G401.6 (cell line): ENCODE results near the gene OTOGL.
"Not testable (repeated sequence)": the region's sequence is repeated elsewhere in the genome, so short reads cannot be mapped to it uniquely, and the experiment has no call there.

Experiments used
- FAIRE-seq: peaks from 2 replicates; lab custom pipeline; 2012; peaks lifted over from hg19 to GRCh38; lab: Jason Lieb, UNC

The OTOGL gene

DNA sequence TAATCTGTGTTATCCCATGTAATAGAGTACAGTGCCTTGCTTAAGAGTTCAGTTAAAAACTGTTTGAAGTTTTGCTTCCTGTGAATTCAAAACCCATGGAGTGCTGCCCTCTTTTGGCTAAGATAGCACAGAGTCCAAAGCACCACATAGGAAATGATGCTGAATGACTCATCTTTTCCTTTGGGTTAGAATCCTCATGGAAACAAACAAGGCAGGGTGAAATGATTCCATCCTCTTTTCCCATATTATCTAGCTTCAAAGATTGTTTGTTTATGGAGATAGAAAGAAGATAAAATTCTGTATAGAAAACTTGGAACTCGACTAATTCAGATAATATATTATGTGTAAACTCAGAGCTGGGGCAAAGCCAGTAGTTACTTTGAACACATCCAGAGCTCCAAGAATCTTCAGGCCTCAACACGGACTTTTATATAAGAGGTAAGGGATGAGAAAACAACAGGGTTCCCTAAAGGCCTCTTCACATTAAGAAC, 87.4 kb downstream of the OTOGL start:
- peak; percentile 95 for FAIRE-seq

DNA sequence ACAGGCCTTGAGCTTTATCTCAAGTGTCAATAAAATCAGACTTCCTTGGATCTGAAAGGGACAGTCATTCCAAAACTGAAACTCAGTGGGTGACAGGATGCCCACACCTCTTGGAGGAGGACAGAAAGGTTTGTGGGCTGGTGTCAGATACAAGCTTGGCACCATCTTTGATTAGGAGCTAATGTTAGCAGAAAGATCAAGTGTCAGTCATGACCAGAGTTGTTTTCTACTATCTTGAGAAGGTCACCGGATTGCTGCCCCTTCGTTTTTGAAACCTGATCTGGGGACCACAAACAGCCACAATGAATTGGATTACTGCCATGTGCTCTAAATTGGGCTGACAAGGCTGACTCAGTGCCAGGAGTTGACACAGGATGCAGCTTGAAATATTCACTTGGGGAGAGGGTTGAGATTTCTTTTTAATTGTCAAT, 88.3 kb downstream of the OTOGL start:
- FAIRE-seq, result no peak

DNA sequence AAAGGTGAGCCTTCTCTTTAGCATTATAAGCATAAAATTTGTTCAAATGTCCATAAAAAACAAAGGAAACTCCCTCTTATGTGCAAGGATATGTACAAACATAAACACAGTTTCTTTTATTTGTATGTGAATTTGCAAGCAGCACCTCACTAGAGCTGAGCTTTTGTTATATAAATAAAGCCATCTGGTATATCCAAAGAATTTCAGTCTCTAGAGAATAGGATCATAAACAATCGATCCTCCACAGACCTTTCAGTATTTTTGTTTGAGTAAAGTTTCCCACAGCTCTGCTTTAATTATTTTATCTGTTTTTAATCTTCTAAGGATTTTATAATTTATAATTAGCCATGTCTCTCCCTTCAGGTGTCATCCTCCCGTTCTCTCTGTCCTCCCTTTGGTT, 89.2 kb downstream of the OTOGL start:
- no peak for FAIRE-seq

DNA sequence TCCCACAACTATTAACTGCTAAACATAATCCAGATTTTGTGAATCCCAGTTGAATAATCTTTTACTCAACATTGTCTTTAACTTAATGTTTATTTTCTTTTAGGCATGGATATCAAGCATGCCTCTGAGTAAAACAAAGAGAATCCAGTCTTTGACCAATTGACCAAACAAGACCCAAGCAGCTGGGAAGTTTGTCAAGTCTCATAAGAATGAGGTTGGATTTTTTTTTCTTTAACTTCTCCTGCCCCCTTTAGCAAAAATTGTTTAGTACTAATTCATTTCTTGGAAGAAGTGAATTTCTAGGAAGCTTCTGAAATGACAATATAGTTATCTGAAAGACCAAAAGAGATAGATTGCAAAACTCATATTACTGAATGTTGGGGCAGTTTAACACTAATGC, 89.9 kb downstream of the OTOGL start:
- no peak for FAIRE-seq

DNA sequence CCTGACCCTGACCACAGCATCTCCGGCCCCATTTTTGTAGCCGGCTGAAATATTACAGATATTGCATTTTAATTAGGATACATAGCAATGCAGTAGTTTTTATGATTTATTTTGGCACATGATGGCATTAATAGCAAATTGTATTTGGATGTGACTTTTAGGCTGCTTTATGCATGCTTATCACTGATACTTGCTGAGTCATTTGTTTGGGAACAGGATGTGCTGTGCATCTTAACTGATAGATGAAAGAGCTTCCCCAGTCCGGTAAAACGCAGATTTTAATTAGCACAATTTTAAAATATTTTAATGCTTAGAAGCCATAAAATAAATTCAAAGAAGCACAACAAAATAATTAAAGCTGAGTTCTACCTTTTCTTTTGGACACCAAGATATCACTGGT, 90.7 kb downstream of the OTOGL start:
- no peak for FAIRE-seq

DNA sequence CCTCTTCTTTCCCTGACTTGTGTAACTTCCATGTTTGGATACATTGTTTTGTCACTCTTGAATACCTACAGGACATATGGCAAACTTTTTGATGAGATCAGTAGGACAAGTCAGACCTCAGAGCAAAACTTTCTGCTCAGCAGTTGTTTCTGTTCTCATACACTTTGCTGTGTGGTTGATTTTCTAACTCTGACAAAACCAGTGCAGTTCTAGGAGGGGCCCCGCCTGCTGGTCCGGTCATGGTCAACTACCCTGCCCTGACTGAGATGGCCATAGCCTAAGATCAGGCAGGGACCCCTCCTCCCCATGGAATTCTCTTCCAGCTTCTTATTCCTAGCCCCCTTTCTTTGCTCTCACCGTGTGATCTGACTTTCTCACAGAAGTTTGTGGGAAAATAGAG, 92.8 kb downstream of the OTOGL start:
- no peak for FAIRE-seq

DNA sequence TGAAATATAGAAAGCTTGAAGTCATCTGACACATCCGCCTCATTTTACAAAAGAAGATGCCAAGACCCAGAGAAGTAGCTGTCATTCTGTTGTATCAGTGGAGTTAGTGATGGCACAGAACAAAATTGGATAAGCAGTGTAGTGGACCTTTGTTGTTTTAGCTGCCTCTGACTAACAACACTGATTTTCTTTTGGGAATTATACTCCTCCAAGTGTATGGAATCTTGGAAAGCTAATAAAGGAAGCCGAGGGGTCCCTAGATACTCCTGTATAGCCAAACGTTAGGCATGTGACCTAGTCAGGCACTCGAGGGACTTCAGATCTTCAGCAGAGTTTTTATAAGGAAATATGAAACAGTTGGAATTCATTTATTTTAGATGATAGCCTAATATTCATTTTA, 94.5 kb downstream of the OTOGL start:
- no peak for FAIRE-seq

DNA sequence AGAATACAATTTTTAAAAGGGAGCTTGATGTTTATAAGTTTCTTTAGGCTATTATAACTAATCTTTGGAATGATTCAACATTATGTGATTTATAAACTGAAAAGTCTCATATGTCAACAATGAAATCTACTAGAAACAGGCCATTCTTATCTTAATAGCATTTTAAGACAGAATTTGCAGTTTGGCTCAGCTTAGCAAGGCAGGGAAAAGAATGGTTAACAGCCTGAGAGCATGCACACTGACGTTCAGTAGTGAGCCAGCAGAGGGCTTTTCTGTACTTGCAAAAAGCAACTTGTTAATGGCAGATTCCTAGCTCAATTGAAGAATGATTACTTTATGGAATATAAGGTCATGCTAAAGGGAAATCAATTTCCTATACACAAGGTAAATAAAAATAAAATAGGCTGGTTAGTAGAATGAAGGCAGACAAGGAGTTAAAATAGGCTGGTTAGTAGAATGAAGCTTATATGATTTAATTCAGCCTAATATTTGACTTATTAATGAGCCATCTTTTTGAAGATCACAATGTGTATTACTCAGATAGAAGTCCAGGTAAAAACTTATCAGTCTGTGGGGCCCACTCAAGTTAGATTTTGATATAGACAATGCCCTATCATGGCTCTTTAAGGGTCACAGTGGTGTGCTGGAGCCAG, 95.9 kb downstream of the OTOGL start:
- FAIRE-seq, result peak; percentile 90

DNA sequence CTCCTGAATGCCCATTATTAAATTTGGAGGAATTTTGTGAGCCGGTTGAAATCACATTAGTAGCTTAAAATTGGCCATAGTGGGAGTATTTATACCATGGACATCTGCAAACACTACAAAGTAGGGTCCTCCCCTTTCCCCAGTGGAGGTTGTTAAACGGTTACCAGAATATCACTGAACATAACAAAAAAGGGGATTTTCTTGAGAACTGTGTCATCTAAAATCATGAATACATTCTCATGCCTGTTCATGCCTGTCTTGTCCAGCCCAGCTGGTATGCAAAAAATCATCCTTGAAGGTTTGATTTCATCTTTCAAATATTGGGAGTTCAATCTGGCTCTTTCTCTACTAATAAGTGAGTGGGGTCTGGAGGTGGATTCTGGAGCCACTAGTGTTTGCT, 96.4 kb downstream of the OTOGL start:
- no peak for FAIRE-seq

DNA sequence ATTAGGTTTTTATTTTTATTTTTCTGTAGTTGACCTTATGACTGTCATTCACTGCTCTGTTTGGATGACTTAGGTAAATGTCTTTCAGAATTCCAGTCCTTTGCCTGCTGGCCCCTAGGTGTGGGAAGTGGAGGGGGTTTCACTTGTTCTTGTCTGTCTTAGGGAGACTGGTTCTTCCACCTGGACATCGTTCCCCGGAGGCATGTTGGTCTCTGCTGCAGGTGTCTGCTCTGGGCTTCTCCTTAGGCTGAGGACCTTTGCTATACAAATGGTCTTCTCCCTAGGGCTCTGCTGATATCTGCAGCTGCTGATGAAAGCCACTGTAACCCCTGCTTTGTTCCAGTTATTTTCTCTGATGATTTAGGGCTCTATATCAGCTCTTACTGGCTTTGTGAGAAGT, 97.1 kb downstream of the OTOGL start:
- FAIRE-seq, result no peak

DNA sequence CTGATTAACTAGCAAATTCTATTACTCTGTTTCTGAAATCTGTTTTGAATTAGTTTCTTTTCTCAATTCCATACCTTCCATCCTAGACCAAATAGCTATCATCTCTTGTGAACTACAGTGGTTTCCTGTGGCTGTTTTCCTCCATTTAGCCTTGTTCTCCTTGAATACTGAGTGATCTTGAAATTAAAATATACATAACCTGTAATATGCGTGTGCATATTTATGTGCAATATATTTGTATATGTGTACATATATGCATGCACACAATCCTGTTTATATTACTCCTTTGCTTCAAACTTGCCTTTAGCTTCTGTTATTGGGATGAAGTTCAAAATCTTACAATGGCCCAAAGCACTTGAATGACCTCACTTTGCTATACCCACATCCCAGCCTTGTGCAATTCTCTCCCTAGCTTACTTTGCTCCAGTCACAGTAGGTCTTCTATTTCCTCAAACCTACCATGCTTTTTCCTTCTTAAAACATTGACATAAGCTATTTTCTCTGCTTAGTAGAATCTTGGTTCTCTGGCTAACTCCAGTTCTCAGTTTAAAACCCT, 99.5 kb downstream of the OTOGL start:
- no peak for FAIRE-seq

DNA sequence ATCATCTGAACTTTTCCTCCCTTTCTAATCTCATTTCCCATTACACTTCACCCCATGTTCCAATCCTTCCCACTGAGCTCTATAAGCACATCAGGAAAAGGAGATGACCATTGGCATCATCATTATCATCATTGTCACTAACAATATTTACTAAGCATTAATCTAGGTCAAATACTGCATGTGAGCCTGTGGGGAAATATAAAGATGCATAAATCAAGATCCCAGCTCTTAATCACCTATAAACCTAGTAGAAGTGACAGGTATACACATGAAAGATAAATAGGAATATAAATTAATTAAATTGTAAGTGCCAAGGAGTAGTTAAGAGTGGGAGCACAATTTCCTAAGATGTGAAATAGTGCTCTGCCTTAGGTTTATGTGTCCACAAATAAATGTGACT, 100.6 kb downstream of the OTOGL start:
- FAIRE-seq, result no peak

DNA sequence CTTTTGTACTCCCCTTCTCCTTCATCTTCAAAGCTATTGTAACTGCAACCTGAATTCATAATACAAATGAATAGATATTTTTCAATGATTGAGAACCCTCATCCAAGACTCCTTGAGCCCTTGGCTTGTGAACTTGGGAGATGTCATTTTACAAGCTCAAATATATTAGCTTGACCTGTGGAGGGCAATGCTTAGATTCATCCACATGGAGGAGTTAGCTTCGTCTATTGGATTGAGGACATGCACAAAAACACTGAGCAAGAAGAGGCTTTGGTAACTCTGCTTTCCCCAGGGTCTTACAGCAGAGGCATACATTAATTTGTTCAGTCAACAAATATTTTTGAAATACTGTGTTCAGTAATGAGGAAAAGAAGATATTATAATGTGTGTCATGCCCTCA, 101.1 kb downstream of the OTOGL start:
- no peak for FAIRE-seq

DNA sequence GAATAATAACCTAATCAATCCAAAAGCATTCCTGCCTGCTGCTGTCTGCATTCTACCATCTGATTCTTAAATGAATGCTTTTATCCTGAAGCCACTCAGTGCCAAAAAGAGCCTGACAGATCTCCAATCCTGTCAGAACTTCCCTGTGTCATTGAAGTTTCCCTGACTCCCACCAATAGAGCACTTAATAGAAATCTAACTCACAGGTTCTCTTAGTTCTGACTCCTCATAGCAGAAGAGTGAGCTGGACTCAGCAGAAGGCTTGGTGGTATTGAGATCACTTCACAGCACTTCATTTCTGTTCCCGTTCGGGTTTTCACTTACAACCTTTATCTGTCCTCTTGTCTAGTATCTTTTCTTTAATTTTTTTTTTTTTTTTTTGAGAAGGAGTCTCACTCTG, 102.6 kb downstream of the OTOGL start:
- no peak for FAIRE-seq

DNA sequence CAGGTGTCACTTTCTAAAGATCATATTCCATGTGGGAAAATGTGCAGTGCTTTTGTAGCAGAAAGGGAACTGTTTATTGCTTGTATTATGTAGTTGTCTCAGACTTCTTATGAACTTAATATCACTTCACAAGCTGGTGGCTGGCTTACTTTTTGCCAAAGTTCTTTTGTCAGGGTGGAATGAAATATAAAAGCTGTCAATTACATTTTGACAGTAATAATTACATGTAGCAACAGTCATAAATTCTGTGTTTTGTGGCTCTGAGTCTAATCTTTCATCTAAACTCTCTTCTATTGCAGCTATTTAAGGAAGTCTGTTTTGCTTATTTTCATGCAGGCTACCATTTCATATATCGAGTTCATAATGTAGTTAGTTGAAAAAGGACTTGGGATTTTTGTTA, 106.6 kb downstream of the OTOGL start:
- no peak for FAIRE-seq

DNA sequence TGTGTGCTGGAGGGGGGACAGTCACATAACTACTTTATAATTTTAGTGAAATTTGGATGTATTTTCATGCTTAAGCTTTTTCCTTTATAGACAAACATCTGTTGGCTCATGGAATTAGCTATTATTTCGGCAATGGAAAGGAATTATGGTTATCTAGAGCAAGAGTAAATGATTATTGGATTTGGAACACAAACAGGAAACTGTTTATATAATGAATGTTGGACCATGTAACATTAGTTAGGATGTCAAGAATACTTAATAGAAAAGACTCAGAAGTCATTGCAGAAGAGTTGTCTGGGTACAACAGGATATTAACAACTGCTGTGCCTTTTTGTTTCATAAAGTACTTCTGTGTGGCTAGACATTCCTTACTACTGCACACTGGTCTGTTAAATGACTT, 108.7 kb downstream of the OTOGL start:
- FAIRE-seq, result no peak

DNA sequence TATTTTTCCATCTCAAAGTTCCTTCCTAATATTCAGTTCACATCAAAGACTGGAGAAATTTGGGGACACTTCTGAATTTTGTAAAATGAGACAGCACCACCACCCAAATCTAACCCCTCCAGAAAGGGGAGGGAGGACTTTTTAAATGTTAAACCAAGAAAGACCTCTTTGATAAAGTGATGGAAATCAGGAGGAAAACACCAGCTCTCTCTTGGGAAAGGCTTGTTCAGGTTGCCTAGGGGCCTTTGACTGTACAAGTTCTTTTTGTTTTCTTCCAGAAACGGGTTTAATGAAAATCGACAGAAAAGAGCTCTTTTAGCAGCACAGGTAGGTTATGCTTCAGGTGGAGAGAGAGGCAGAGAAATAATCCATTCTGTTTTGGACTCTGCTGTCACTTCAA, 112.3 kb downstream of the OTOGL start:
- FAIRE-seq, result no peak

DNA sequence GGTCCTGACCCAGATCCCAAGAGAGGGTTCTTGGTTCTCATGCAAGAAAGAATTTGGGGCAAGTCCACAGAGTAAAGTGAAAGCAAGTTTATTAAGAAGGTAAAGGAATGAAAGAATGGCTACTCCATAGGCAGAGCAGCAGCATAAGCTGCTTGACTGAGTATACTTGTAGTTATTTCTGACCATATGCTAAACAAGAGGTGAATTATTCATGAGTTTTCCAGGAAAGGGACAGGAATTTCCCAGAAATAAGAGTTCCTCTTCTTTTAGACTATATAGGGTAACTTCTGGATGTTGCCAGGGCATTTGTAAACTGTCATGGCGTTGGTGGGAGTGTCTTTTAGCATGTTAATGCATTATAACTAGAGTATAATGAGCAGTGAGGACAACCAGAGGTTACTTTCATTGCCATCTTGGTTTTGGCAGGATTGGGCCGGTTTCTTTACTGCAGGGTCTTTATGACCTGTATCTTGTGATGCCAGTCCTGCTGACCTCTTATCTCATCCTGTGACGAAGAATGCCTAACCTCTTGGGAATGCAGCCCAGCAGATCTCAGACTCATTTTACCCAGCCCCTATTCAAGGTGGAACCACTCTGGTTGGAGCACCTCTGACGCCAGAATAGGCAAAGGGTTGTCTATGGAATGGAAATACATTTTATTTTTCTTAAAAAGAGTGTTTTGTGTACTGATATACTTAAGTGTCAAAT, 113.8 kb downstream of the OTOGL start:
- no peak for FAIRE-seq

DNA sequence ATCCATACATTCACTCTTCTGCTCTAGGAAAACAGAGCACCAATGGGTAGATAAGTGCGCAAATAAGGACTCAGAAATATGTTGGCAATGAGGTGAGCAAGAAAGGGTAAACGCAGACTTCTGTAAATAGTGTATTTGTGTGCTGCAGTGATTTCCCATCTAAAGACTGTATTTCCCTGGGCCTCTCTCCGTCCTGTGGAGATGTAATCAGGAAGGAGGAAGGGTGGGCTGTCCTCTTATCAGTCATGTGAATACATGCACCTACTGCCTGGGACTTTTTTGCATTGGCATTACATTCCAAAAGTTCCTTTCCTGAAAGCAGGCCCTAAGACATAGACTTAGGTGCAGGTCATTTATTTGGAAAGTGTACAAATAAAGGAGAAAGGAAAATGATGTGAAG, 114.5 kb downstream of the OTOGL start:
- no peak for FAIRE-seq

DNA sequence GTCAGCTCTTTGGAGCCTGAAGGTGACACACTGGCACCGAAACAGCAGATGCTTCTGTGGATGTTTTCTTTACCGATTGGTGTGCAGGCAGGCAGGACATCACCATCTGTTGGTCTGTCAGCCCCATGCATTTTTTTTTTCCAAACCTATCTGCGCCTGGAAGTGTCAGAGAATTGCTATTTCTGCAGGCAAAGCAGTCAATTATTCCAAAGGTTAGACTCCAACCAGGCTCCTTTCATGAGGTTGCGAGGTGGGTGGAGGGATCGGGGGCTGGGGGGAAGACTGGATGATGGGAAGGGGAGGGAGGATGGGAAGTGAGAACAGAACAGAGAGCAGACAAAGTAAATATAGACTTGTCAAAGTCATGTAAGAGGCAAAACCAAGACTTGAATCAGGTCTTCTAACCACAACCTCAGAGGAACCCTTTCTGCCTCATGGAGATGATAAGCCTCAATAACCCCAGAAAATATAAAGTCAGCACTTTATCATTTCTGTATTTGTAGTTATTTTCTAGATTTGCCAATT, 117.7 kb downstream of the OTOGL start:
- no peak for FAIRE-seq

DNA sequence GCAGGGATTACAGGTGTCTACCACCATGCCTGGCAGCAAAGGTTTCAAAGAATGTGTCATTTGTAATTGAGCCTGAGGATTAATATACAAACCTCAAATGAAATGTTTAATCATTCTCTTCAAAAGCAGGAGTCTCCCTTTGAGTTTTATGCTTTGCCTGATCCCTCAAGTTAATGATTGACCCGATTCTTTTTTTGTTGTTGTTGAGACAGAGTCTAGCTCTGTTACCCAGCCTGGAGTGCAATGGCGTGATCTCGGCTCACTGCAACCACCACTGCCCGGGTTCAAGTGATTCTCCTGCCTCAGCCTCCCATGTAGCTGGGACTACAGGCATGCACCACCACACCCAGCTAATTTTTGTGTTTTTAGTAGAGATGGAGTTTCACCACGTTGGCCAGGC, 119.6 kb downstream of the OTOGL start:
- not testable (repeated sequence) for FAIRE-seq

DNA sequence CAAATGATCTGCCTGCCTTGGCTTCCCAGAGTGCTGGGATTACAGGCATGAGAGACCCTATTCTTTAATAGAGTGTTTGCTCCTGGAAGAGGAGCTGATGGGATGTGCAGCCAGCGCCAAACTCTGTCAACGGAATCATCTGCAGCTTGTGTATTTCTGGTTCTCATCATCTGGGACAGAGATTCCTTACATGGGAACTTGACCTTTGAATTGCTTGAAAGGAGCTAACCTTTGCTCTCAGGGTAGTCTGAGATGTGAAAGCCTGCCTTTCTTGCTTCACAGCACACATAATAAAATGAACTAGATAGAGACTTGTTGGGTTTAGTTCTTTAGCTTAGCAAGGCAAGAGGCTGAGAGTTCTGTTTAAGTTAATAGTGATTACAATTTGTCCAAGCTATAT, 120.0 kb downstream of the OTOGL start:
- FAIRE-seq, result no peak

DNA sequence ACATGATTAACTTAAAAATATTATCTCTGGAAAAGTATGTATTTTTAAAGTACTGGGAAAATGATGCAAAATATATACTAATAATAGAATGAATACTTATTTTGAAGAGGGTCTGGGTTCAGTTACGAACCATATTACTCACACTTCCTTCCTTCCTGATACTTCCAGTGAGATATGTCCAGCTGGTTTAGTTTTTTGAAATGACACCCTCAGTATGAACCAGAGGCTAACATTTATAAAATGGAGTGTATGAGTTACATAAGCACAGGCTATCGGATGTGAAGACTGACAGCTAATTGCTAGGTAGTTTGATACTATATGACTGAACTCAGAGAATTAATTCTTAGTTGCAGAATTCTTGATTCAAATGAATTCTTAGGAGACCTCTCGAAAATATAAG, 122.9 kb downstream of the OTOGL start:
- no peak for FAIRE-seq

DNA sequence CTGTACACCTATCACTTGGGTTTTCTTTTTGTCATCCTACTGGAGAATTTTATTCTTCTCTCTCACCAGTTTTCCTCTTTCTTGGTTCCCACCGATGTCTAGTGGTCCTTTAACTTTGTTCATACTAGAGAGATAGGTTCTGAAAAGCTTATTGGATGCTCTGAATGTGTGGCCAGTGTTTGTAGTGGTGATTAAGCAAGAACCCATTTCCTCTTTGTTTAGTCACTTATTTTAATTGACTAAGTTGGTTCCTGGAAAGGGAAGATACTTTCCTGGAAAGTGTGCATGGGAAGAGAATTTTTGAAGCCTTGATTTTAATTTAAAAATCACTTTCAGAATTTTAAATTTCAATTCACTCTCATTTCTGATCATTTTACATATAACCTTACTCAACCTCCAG, 127.2 kb downstream of the OTOGL start:
- no peak for FAIRE-seq
